ENCODE data around the gene DUSP1. TPM values are rescaled to one million over a fixed set of nuclear protein-coding genes. Genes with fewer than 3 reads are reported as not detected.

The DUSP1 gene
- total RNA-seq, 4 donors from 2014 or later: 222 to 415 (median 252) TPM

DNA sequence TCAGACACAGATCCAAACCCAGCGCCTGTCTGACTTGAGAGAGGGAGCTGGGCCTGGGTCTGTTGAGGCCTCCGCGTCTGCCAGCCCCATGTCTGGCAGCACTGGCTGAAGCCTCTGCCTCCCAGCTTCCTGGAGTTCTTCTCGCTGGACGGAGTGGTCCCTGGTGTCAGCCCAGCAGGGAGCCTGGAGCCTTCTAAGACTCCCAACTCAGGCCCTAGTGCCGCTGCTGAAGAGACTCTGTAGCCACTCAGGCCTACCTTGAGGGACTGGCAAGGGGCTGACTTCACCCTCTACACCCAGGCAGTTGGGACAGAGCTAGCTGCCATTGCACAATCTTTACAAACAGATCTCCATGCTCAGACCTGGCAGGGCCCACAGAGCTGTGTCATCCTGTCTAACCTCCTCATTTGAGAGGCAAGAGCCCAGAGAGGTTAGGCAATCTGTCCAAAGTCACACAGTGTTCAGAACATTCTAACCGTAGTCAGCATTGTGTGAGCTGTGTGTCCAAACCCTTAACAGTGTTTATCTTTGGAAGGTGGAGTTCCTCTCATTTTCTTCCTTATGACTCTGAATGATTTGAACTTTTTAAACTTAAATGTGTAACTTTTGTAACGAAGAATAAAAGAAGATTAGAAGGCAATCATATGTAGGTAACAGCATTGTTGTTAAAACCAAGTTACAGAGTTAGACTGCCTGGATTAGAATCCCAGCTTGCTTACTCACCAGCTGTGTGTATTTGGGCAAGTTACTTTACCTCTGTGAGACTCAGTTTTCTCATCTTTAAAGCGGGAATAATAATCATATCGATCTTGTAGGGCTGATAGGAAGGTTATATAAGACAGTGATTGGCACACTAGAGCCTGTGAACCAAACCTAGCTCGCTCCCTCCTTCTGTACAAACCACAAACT is 4.6 kb upstream of the DUSP1 start:
- Histone ChIP-seq H3K9me3 (no peaks in the 10 kb centered on the region), H3K27ac (peak overlapping the region; percentile 96 to 100 (median 99))
- intact Hi-C loops (cut with DNase I): loop anchor here (10.0 kb wide), 2 partner anchors 89 to 129 kb away; no protein-coding TSS in a partner anchor

GRCh38 chr5:172774561-172775315 is 3.7 kb upstream of the DUSP1 start:
- Histone ChIP-seq H3K27ac (peak overlapping the region; percentile 96 to 100 (median 99)), H3K27me3 (no peaks in the 10 kb centered on the region), H3K36me3 (peaks cover 0 to 11% (median 1%) of the 10 kb centered on the region in 3 donors), H3K9me3 (no peaks in the 10 kb centered on the region), H3K4me1 (peaks cover 55 to 82% (median 62%) of the 10 kb centered on the region in 3 donors), H3K4me3 (no peak overlapping the region)
- TF ChIP-seq POLR2A (IDR thresholded peaks at IDR 0.05): no peak
- no peak for TF ChIP-seq CTCF (IDR thresholded peaks at IDR 0.05)
- no peak for DNase-seq
- intact Hi-C loops (cut with DNase I): loop anchor here (5.0 to 10.0 kb wide), 3 partner anchors 57 to 130 kb away; no protein-coding TSS in a partner anchor
- WGBS, 2 donors: 90 to 91% methylated on average over 7 of the region's 7 CpGs

More for the DNA sequence above, 4.6 kb upstream of the DUSP1 start:
- TF ChIP-seq CTCF (IDR thresholded peaks at IDR 0.05) (no peak), POLR2A (IDR thresholded peaks at IDR 0.05) (peak in 1 of 4 donors; percentile 39)
- Histone ChIP-seq H3K36me3 (peaks cover 0 to 2% (median 0%) of the 10 kb centered on the region in 3 donors), H3K4me3 (no peak overlapping the region), H3K4me1 (peaks cover 55 to 82% (median 62%) of the 10 kb centered on the region in 3 donors), H3K27me3 (no peaks in the 10 kb centered on the region)
- 79 to 81% methylated on average over 5 to 9 of the region's 11 CpGs for WGBS, 2 donors
- no peak for DNase-seq

GRCh38 chr5:172773481-172774469 is 2.8 kb upstream of the DUSP1 start:
- H3K4me3 ChIP-seq: no peak overlapping the region
- H3K27ac ChIP-seq: peak overlapping the region; percentile 96 to 100 (median 99)
- 78 to 83% methylated on average over 6 to 7 of the region's 11 CpGs for WGBS, 2 donors
- no peaks in the 10 kb centered on the region for H3K27me3 ChIP-seq
- peaks cover 0 to 20% (median 11%) of the 10 kb centered on the region in 3 donors for H3K36me3 ChIP-seq
- intact Hi-C loops (cut with DNase I): loop anchor here (5.0 to 10.0 kb wide), 3 partner anchors 56 to 131 kb away; no protein-coding TSS in a partner anchor
- no peaks in the 10 kb centered on the region for H3K9me3 ChIP-seq
- TF ChIP-seq POLR2A (IDR thresholded peaks at IDR 0.05) (no peak), CTCF (IDR thresholded peaks at IDR 0.05) (no peak)
- DNase-seq: no peak
- peaks cover 55 to 82% (median 60%) of the 10 kb centered on the region in 3 donors for H3K4me1 ChIP-seq

DNA sequence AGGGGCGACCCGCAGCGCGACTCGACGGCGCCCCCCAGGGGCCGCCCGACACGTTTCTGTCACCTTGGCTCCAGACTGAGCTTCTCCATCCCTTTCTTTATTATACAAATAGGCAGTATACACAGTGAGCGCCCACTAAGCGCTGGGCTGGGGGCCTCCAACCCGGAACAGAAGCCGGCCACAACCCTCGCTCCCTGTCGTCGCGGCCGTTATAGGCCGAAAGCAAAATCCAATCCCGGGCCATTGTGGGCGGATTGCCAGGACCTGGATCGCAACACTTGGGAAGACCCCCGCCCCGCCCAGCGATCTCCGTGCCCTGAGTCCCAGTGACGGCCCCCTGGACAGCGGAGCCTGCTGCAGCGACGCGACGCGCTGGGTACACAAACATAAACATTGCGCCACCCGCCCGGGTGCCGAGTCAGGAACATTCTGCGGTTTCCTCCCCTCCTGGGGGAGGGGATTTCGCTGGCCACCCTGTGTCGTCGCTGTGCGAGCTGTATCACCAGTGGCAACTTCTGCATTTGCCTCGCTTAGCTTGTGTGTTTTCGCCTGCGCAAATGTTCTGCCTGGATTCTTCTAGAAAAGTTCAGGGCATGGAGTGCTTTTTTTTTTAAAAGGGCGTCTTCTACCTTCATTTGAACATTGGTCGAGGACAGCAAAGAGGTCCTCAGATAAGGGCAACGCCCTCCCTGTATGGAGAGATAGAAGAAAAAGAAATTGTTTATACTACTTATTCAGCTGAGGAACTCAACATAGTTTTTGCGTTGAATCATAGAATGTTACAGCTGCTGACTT is 1.3 kb upstream of the DUSP1 start:
- TF ChIP-seq POLR2A (IDR thresholded peaks at IDR 0.05) (peak in 3 of 4 donors; percentile 8 to 87 (median 45)), CTCF (IDR thresholded peaks at IDR 0.05) (peak; percentile 60 to 90 (median 79))
- Histone ChIP-seq H3K4me3 (peak overlapping the region; percentile 77 to 96 (median 79)), H3K27me3 (no peaks in the 10 kb centered on the region), H3K36me3 (peaks cover 0 to 33% (median 25%) of the 10 kb centered on the region in 3 donors), H3K27ac (peak overlapping the region; percentile 96 to 100 (median 99)), H3K4me1 (peaks cover 43 to 82% (median 49%) of the 10 kb centered on the region in 3 donors), H3K9me3 (no peaks in the 10 kb centered on the region)
- peak; percentile 71 for DNase-seq
- 7 to 13% methylated on average over 26 to 29 of the region's 50 CpGs for WGBS, 2 donors
- intact Hi-C loops (cut with DNase I): loop anchor here (5.0 to 10.0 kb wide), 3 partner anchors 55 to 132 kb away; no protein-coding TSS in a partner anchor

Data from esophagus squamous epithelium (tissue), 5 donors.